Muscle of arm (tissue), 12 donors: ENCODE data around the gene WNK2. TPM values are rescaled to one million over a fixed set of nuclear protein-coding genes. Genes with fewer than 3 reads are reported as not detected.
"Not testable (repeated sequence)": the region's sequence is repeated elsewhere in the genome, so short reads cannot be mapped to it uniquely, and the experiment has no call there.

Experiments used
- DNase-seq: peaks from one replicate; pipeline ENCODE4 v3.0.0-alpha.2; 2013
- polyA plus RNA-seq, 12 donors: library from polyadenylated mRNA; unstranded; fragments of 120-200 nt; gene quantifications; one replicate each; pipeline ENCODE4 v1.2.1, GENCODE V29; 2013; ENCODE audit not compliant: insufficient read length in 12 of 12

Gene WNK2
- polyA plus RNA-seq, 12 donors, result 7.2 to 61.6 (median 13.9) TPM; not detected in 1

GRCh38 chr9:93366486-93366885 is 182.5 kb downstream of the WNK2 start:
- DNase-seq, result not testable (repeated sequence)

- no peak for DNase-seq
These were observed 184.5 kb downstream of the WNK2 start for GRCh38 chr9:93368437-93368836.

GRCh38 chr9:93369686-93370085 is 185.7 kb downstream of the WNK2 start:
- DNase-seq, result no peak

Other genes starting within 250 kb of the WNK2 start
- gene FGD3, start 236.6 kb upstream of the WNK2 start, polyA plus RNA-seq, result 10 to 100 TPM in 1 of 12 donors, 1 to 10 TPM in 10, not detected in 1; 2.0 to 15.7 (median 3.8) TPM
- gene SUSD3, start 125.4 kb upstream of the WNK2 start, polyA plus RNA-seq, result 1 to 10 TPM in 9 of 12 donors, under 1 TPM in 1, not detected in 2; 0.89 to 3.7 (median 1.9) TPM
- gene CARD19, start 87.9 kb upstream of the WNK2 start, polyA plus RNA-seq, result 10 to 100 TPM in 11 of 12 donors, not detected in 1; 20.7 to 34.8 (median 25.3) TPM
- gene NINJ1, start 49.9 kb upstream of the WNK2 start, polyA plus RNA-seq, result 10 to 100 TPM in 11 of 12 donors, not detected in 1; 19.0 to 31.9 (median 25.9) TPM